GM18868 (cell line): ENCODE measurements around the gene CEP95.

Experiments
- ATAC-seq: cut with Tn5 transposase; IDR thresholded peaks from one replicate; pipeline ENCODE4 v1.9.1; 2021; ENCODE audit warnings: mild to moderate bottlenecking, moderate library complexity; ENCODE audit not compliant: unreplicated experiment

The CEP95 gene

DNA sequence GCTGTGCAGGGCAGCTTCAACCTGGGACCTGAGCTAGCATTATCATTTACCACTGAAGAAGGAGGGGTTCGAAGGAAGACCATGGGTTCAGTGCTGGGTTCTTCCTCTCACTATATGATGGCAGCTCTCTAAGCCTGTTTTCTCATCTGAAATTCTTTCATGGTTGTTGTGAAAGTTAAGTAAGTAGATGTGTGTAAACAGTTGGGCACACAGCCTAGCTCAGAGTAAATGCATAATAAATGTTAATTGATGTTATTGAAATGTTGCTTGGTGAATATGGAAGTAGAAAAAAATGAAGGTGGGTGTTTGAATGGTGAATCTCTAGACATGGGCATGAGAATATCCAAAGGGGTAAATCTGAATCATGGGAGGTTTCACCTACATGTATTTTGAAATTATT, 9.1 kb downstream of the CEP95 start:
- ATAC-seq: no peak

DNA sequence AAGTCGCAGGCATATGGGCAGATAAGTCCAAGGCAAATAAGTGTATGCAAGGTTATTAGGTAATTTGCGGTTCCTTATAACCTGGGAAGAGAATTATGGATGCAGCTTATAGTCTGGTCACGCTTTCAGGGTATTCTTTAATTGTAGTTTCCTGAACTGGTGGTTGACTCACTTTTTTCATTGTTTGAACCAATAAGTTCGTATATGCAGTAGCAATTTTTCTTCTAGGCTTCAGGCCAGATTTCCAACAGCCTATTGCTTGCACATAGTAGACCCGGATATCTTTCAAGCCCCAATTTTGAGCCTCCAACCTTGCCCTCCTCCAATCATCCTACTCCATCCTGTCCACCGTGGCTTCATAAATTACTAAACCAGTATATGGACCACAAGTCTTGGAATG, 12.8 kb downstream of the CEP95 start:
- ATAC-seq: no peak

DNA sequence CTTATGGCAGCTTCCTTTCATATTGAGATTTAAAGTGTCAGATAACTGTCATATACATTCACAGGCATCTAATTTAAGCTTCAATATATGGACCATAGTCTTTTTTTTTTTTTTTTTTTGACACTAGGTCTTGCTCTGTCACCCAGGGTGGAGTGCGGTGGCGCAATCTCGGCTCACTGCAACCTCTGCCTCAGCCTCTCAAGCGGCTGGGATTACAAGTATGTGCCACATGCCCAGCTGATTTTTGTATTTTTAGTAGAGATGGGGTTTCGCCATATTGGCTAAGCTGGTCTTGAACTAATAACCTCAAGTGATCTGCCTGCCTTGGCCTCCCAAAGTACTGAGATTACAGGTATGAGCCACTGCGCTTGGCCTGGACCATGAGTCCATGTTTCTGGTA, 13.6 kb downstream of the CEP95 start:
- ATAC-seq: no peak

DNA sequence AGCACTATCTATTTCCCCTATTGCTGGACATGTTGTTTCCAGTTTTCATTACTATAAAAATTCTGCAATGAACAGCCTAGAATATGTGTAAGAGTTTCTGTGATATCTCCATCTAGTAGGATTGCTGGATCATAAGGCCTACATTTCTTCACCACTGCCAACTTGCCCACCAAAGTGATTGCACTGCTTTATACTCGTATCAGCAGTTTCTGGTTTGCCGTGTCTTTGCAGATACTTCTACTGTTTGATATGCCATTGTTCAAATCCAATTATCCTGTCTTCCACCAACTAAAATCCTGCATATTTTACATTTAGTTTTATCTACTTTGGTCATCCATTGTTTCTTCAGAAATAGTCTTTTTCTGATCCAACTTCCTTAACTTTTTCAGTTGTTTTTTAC, 21.1 kb downstream of the CEP95 start:
- ATAC-seq: no peak

DNA sequence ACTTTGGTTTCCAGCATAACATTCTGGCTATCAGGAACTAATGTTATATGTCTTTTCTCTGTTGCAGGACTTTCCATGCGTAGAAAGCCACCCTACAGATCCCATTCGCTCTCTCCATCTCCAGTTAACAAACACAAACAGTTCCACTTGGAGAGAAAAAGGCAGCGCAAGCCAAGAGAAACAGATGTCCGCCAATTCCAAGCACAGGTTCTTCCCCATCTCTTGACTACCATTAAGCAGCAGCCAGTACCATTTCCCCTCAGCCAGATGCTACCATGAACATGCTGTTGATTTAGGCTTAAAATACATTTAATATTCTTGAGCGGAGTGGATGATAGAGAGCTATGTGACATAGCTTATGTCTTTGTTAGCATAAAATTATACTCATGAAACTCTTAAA, 22.4 kb downstream of the CEP95 start:
- ATAC-seq: no peak

DNA sequence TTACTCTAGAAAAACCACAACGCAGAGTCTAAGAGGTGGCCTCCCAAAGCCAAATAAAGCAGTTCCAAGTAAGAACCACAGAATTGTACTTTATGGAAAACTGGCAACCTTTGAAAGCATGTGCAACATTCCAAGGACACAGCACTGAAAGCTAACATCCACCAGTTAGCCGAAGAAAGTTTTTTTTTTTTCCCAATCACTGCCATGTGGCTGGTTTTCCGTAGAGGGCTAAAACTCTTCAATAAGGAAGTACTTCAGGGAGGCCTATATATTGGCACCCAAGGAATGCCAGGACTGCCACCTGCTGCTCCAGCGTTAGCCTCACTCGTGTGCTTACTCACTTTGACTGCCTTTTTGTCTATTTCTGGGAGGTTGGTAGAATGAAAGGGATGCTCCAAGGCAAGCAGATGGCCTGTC, 25.2 kb downstream of the CEP95 start:
- no peak for ATAC-seq

DNA sequence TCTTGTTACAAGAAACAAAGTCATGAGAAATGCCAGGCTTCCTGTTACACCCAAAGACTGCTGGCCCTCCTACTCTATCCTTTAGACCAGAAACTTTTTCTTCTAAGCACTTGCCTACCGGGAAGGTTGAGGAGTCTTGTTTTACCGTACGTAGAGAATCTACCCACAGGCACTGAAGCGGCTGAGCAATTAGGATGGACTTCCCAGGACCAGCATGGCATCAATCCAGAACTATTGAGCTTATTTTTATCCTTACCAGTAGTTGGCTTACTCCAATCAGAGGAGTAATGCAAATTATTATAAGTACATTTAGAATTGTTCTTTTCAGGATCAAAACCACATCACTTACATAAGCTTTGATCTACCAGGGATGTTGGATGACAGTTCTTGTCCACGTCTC, 25.6 kb downstream of the CEP95 start:
- no peak for ATAC-seq

DNA sequence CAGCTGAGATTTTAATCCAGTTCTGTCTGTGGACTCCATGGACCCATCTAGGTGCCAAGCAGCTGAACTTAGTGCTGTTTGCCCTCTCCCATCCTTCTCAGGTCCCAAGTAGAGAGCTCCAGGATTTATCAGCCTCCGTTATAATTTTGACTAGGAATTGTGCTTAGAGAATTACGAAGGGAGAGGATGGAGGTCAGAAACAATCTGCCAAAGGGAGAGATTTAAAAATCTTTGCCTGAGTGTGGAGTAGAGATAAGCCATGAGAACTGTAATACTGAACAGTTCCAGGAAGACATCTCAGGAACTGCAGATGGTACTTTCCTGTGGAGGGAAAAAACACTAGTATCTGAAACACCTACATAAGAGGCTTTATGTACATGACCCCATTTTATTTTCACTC, 27.0 kb downstream of the CEP95 start:
- ATAC-seq: no peak

DNA sequence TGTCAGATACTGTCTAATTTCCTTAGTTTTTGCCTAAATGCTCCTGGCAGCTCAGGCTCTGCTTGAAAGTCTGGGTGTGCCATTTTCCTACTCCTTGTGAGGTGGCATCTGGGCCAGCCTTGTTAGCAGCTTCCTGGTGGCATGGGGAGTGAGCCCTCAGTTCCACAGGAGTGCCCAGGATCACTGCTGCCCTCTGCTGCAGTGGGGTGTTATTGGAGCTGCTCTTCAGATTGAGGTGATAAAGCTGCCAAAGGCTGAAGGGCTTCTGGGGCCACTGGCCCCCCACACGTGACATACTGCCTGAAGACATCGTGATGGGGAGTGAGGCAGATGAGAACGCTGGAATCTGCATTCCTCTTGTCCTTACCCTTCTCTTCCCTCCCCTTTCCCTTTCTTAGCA, 27.4 kb downstream of the CEP95 start:
- ATAC-seq: no peak

DNA sequence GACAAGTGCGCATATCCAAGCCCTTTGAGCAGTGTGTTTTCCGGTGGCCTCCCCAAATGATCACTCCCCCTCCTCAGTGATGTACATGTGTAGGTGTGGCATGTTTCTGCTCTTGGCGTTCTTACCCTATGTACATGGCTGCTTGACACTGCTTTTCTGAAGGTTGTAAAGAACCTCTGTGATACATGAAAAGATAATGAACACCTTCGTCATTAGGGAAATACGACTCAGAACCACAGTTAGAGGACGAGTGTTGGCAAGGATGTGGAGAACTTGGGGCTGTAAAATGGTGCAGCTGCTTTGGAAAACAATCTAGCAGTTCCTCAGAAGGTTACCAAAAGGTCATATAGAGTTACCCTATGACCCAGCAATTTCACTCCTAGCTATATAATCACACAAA, 28.6 kb downstream of the CEP95 start:
- ATAC-seq: no peak

DNA sequence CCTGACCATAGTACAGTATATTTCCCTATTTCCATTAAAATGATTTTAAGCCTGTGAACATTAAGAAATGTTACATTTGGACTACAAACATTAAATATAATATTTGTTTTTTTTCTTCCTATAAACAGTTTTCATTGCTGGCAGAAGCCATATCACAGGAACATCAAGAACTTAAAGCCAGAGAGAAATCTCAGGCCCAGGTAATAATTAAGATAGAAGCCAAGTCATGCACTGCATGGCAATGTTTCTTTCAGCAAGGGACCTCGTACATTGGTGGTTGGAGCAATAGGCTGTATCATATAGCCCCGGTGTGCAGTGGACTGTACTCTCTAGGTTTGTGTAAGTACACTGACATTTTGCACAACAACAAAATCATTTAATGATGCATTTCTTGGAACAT, 30.1 kb downstream of the CEP95 start:
- no peak for ATAC-seq

DNA sequence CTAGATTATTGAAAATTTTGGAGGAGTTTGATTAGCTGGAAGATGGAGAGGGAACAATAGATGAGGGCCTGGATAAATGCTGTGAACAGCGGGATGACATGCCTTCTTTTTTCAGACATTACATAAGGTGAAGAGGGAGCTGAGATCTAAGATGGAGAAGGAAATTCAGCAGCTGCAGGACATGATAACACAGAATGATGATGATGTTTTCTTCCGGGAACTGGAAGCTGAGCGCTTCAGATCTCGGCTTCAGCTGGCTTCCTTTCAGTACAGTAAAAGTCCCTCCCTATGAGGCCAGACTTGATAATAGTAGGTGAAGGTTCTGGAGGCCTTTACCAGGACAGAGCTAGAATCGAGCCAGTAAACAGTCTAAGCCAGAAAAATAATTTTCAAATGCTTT, 30.7 kb downstream of the CEP95 start:
- no peak for ATAC-seq

DNA sequence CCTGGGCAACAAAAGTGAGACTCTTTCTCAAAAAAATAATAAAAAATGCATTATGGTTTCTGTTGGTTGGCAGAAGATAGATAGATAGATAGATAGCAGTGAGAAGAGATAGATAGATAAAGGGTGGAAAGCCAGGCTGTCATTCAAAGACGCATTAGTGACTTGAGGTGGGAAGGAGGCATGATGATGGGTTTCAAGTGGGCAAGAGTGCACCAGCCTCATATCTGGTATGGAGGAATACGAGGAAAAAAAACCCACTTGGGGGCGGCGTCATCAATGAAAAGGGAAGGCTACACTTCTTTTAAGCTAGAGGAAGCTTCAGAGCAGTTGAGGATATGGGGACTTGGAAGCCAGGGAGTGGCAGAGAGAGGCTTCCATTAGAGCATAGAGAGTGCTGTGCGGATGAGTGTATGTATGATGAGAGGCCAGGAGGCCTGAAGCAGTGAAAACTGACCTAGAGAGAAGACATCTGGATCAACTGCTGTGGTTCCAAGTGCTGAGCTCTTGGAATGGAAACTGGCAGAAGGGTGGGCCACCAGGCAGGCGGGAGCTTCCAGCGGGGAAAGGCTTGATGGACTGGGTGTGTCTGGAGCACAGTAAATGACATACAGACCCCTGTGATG, 31.8 kb downstream of the CEP95 start:
- no peak for ATAC-seq

DNA sequence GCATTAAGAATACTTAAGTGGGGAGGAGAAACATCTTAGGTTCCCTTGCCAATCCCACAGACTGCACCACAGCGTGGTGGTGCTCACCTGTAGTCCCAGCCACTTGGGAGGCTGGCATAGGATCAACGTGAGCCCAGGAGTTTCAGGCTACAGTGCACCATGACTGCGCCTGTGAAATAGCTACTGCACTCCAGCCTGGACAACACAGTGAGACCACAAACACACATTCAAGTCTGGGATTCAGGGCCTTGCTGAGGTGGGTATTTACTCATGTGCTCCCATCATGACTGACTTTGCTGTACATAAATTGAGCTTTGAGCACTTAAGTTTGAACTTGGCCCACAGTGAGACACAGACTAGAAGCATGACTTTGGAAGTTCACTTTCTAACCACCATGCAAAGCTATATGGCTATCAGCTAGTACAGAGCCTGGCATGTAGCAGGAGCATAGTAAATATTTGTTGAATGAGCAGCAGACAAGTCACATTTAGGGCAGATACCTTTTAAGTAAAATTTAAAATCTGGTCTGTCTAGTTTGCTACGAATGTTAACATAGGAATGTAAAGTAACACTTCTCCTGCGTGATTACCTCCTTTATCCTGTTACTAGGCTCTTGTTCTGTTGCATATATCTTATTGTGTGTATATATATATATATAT, 33.5 kb downstream of the CEP95 start:
- ATAC-seq: no peak

DNA sequence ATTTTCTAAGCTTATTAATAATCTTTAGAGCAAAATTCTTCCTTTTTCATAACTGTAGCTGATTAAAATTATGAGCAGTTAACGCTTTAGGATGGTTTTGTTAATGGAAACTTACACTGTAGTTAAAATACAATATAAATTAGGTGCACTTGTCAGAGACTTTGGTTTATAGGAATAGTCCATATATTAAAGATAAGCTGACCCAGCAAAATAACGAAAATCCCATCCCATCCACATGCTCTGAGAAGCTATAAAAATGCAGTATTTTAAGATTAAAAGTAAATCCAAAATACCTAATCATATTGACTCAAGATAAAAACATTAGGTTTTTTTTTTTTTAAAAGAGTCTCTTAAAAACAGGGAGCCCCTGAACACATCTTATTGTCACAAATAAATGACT, 38.0 kb downstream of the CEP95 start:
- no peak for ATAC-seq

DNA sequence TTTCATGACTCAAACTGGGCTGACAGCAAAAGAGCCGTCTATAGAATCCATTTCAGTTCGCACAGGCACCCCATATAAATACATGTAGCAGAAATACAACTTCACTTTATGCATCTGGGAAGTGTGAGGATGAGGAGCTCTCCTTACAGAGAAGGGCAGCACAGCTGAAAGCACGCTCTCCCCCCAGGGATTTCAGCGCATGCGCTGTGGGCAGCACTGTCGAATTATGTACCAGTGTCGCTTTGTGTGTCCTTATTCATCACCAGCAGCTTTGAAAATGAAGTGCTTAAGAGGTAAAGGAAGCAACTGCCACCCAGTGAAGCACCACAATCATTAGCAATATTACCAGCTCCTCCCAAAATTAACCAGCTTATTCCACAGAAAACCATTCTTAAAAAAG, 39.9 kb downstream of the CEP95 start:
- ATAC-seq: no peak

DNA sequence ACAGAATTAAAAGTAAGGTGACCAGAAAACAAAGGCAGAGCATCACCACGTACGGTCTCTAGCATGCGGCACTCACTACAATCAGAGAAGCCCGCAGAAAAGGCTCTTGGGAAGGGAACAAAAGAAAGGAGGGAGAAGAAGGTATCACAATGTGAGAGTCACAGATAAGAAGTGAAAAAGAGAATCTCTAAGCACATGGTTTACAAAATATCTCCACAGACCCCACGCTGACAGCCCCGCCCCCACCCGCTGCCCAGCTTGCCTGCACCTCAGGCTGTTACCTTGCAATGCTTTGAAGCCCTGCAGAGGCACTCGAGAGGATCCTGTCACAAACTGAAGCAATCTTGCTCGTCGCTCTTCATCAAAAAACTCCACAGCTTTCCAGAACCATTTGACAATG, 40.5 kb downstream of the CEP95 start:
- ATAC-seq: no peak

DNA sequence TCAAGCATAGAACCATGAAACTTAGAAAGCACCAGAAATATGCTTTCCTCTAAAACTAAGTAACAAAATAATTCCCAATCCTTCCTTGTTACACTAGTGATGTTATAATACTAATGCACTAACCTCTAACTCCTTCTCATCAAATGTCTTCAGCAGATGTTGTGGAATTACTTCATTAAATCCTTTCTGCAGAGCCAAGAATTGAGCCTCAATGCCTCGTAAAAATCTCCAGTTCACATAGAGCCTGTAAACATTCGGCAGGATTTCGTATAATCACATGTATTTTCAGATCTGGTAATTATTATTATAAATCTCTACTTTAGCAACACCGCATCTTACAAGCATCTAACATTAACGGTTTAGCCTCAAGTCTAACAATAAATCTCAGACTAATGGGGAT, 44.7 kb downstream of the CEP95 start:
- ATAC-seq: no peak

DNA sequence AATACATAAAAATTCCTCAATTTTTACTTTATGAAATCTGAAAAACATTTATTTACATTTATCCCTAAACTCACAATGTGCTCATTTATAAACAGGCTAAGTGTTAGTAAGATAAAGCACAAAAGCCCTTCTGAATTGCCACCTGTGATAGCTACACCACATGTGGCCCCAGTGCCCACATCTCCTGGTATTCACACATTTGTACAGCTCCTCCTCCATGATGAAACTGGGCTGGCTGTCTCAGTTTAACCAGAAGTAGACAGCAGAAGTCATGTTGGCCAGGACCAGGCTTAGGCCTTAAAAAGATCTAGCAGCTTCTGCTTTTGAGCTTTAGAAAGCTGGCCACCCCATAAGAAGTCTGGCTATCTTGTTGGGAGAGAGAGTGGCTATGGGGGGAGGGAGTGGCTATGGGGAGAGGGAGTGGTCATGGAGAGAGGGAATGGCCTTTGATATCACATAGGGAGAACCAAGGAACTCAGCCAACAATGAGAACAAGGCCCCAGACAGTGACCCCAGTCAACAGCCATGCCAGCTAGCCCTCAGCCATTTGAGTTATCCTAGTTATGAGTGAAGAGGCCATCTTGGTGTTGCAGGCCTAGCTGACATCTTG, 47.4 kb downstream of the CEP95 start:
- ATAC-seq: no peak

DNA sequence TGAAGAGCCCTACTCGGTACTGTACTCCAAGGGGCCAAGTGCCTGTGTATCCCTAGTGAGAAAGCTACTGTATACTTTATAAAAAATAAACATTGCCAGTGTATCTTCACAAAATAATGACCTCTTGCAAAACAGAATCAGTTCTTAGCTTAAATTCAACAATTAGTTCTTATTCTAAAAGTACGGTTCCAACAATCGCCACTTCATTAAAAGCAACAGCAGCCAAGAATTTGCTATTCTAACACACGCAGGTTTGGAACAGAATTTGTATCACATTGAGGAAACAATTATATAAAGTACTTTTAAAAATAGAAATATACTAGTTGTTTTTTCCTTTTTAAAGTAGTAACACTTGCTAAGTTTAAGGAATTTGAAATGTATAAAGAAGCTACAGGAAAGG, 48.5 kb downstream of the CEP95 start:
- ATAC-seq: no peak

DNA sequence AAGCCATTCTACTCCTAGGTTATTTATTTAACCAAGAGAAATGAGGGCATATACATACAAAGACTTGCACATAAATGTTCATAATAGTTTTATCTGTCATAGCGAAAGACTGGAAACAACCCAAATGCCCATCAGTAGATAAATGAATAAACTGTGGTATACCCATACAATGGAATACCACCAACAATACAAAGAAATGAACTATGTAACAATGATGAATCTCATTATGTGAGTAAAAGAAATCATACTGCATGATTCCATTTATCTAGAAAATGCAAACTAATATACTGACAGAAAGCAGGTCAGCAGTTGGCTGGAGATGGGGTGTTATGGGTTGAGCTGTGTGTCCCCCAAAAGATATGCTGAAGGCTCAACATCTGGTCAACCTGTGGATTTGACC, 57.3 kb downstream of the CEP95 start:
- ATAC-seq: no peak

DNA sequence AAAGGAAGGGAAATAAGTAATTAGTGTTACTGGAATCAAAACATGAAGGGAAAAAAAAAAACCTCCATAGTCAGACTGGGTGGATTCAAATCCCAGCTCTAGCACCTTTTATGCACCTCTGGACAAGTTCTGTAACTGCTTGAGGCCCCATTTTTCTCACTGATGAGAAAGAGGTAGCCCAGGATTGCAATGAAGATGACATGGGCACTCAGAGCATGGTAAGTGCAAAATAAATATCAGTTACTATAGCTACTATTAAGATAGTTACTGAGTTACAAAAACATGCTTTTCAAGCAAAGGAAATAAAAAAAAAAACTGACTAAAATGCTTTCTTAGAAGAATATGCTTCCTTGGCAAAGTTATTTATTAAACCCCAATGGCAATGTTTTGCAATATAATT, 58.8 kb downstream of the CEP95 start:
- no peak for ATAC-seq

DNA sequence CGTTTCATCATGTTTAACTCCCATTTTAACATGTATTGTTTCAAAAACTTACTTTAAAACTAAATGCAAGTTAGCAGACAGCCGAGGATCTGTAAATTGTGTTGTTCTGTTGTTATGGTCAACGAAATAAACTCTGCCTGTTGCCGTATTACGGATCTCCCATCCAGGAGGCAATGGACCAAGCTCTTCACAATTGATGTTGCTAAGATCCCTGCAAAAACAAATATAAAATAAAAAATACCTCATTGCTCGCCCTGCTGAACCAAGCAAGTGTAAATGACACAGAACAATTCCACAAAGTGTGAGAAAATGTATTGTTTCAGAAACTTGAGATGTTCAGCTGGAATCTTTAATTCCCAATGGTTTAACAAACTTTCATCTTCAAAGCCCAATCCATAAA, 65.0 kb downstream of the CEP95 start:
- ATAC-seq: no peak
